ENCODE results near the gene RAB3IL1.
A peak's percentile ranks its signal among the peaks of the same experiment; 100 is the strongest.

The RAB3IL1 gene

DNA sequence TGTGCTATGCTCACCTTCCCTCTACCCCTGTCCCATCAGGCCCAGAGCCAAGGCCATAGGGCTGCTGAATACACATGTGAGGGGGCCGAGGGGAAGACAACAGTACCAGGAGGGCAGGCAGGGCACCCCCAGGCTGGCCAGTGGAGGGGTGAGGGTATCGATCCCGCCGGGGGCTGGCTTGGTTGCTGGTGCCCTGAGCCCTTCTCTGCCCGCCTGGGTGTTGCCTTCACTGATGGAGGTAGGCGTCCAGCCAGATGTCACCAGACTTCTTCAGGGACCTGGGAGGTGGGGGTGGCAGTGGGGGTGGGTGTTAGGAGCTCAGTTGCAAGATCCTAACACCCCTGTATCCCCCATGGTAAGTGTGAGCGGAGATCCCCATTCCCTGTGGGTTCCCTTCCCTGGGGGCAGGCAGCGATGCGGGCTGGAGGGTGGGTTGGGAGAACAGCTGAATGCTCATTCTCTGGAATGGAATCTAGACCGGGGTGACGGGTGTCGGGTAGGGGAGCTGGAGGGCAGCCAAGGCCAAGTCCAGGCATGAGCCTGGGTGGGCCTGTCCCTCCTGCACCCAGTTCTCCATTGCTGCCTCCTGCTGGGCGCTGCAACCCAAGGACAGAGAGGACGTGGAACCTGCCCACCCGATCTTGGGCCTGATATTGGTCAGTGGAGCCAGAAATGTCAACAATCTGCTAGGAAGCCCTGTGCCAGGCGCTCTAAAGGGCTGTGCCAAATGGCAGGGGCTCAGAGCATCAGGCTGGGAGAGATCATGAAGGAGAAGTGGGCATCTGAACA lies 43.6 kb downstream of the RAB3IL1 start:
- DNase-seq, result no peak
- Mint-ChIP-seq H3K27ac (no peak overlapping the region), H3K36me3 (ENCODE audit: low read depth) (no peaks in the 10 kb centered on the region), H3K27me3 (ENCODE audit: low read depth, poor library complexity) (peaks cover 13% of the 10 kb centered on the region), H3K9me3 (no peaks in the 10 kb centered on the region), H3K4me1 (peaks cover 28% of the 10 kb centered on the region), H3K4me3 (peak overlapping the region; percentile 14)
- TF ChIP-seq CTCF (IDR thresholded peaks at IDR 0.05), result no peak

DNA sequence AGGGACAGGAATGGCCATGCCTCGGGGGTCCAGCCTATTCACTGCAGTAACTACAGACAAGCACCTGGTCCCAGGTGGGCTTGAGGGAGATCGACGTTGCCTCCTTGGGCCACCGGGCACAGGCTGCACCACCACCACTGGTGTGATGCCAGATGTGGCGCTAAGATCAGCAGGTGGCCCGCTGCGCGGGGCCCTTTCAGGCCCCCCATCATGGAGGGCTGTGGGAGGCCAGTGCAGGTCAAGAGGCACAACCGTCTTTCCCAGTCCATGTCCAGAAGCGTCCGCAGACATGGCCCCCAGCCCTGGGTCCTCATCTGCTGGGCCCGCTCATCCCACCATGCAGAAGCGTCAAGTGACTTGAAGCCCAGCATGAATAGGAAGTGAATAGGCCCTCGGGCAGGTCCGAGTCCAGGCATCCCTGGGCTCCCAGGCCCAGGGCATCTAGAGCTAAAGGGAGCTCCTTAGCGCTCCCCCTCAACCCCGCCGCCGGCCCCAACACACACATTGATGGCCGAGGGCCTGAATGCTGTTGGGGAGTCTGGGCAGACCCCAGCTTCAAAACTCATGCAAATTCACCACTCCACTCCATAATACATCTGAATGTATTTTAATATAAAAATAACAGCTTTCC lies 44.3 kb downstream of the RAB3IL1 start:
- Mint-ChIP-seq H3K4me1 (peaks cover 28% of the 10 kb centered on the region), H3K36me3 (ENCODE audit: low read depth) (no peaks in the 10 kb centered on the region), H3K4me3 (peak overlapping the region; percentile 14), H3K27ac (no peak overlapping the region), H3K27me3 (ENCODE audit: low read depth, poor library complexity) (peaks cover 13% of the 10 kb centered on the region), H3K9me3 (no peaks in the 10 kb centered on the region)
- no peak for TF ChIP-seq CTCF (IDR thresholded peaks at IDR 0.05)
- no peak for DNase-seq

DNA sequence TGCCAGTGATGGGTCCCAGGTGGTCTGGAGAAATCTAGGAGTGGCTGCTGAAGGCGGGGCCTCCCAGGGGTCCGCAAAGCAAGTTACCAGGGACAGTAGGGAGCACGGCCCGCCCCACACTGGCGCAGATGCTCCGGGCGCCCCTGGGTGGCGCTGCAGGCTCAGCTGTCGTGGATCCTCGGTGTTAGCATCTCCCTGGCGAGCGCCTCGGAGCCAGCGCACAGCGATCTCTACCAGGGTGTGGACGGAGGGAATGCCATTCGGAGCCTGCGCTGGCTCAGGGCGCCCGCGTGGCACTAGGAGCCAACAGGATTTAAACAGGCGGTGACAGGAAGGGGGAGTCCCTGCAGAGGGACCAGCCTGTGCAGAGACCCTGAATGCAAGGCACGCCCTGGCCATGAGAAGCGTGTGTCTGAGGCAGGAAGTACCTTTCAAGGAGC lies 46.2 kb downstream of the RAB3IL1 start:
- no peaks in the 10 kb centered on the region for H3K36me3 Mint-ChIP-seq (ENCODE audit: low read depth)
- peak; percentile 89 for DNase-seq
- TF ChIP-seq CTCF (IDR thresholded peaks at IDR 0.05), result peak; percentile 89
- no peaks in the 10 kb centered on the region for H3K9me3 Mint-ChIP-seq
- H3K27me3 Mint-ChIP-seq (ENCODE audit: low read depth, poor library complexity), result peaks cover 13% of the 10 kb centered on the region
- H3K4me1 Mint-ChIP-seq, result peaks cover 28% of the 10 kb centered on the region
- H3K4me3 Mint-ChIP-seq, result peak overlapping the region; percentile 70
- H3K27ac Mint-ChIP-seq, result peak overlapping the region; percentile 96

DNA sequence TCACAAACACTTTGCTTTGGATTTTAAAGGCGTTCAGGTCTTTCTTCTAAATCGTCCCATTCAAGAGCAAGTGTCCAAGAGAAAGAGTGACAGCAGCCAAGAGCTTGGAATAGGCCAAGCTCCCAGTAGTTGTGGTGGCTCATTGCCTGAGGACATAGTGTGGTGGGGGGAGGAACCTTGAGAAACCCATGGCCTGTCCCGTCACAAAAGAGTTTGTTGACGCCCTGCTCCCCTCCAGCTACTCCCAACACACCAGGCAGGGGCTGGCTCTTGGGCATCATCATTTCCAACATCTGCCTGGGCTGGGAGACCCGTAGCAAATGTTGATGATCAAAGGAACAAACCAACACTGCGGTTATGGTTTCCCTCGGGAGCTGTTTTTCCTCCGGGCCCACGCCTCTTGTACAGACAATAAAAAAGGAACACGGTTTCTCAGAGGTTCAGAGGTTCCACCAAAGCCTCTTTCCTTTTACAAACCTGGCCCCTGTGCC lies 46.8 kb downstream of the RAB3IL1 start:
- no peak for TF ChIP-seq CTCF (IDR thresholded peaks at IDR 0.05)
- no peak for DNase-seq

GRCh38 chr11:61869708-61870451 lies 47.5 kb downstream of the RAB3IL1 start:
- Mint-ChIP-seq H3K4me1 (peaks cover 32% of the 10 kb centered on the region), H3K27me3 (ENCODE audit: low read depth, poor library complexity) (peaks cover 9% of the 10 kb centered on the region), H3K27ac (peak overlapping the region; percentile 96), H3K36me3 (ENCODE audit: low read depth) (peaks cover 11% of the 10 kb centered on the region), H3K9me3 (no peaks in the 10 kb centered on the region), H3K4me3 (no peak overlapping the region)
- TF ChIP-seq CTCF (IDR thresholded peaks at IDR 0.05), result no peak
- peak; percentile 31 for DNase-seq

More for the DNA sequence above, 46.8 kb downstream of the RAB3IL1 start:
- Mint-ChIP-seq H3K27ac (peak overlapping the region; percentile 96), H3K4me3 (peak overlapping the region; percentile 70), H3K36me3 (ENCODE audit: low read depth) (peaks cover 6% of the 10 kb centered on the region), H3K27me3 (ENCODE audit: low read depth, poor library complexity) (peaks cover 13% of the 10 kb centered on the region), H3K4me1 (peaks cover 32% of the 10 kb centered on the region), H3K9me3 (no peaks in the 10 kb centered on the region)
